Osteoblast (primary cell): ENCODE measurements around the gene BMP8A. TPM values are rescaled to one million over a fixed set of nuclear protein-coding genes. Genes with fewer than 3 reads are reported as not detected.

Source experiments
- DNase-seq: peaks from one replicate; pipeline ENCODE4 v3.0.0; 2011; ENCODE audit warnings: low spot score, mixed read lengths; ENCODE audit not compliant: insufficient read length; ENCODE audit errors: missing footprints
- H2AFZ ChIP-seq: 2 replicates; pipeline ENCODE4 v1.6.0; 2011; ENCODE audit warnings: mild to moderate bottlenecking, low read length
- H3K27ac ChIP-seq: 2 replicates; pipeline ENCODE4 v1.5.1; 2011; ENCODE audit warnings: mild to moderate bottlenecking, low read depth, low read length, moderate library complexity
- H3K27me3 ChIP-seq: 2 replicates; pipeline ENCODE4 v1.6.0; 2012; ENCODE audit warnings: mild to moderate bottlenecking, control low read depth, inconsistent platforms, low read length, moderate library complexity; ENCODE audit not compliant: insufficient read depth
- H3K36me3 ChIP-seq: 2 replicates; pipeline ENCODE4 v1.5.1; 2011; ENCODE audit warnings: mild to moderate bottlenecking, low read length, control low read depth, moderate library complexity; ENCODE audit not compliant: insufficient read depth
- H3K4me1 ChIP-seq: 2 replicates; pipeline ENCODE4 v1.5.1; 2011; ENCODE audit warnings: mild to moderate bottlenecking, low read length, control low read depth, moderate library complexity; ENCODE audit not compliant: insufficient read depth
- H3K4me2 ChIP-seq: 2 replicates; pipeline ENCODE4 v1.6.0; 2011; ENCODE audit warnings: mild to moderate bottlenecking, low read length; ENCODE audit not compliant: insufficient read depth
- H3K4me3 ChIP-seq: fragments of 200-600 bp; sonication (generic); 3 replicates; pipeline ENCODE4 v1.5.1; 2012; ENCODE audit warnings: mild to moderate bottlenecking, low read length, inconsistent platforms; ENCODE audit not compliant: insufficient read depth
- H3K79me2 ChIP-seq: 2 replicates; pipeline ENCODE4 v1.6.0; 2012; ENCODE audit warnings: mild to moderate bottlenecking, low read length, control low read depth, inconsistent platforms; ENCODE audit not compliant: insufficient read depth
- H3K9me3 ChIP-seq: 2 replicates; pipeline ENCODE4 v1.5.1; 2011; ENCODE audit warnings: low read depth, low read length, control low read depth
- H4K20me1 ChIP-seq: 2 replicates; pipeline ENCODE4 v1.6.0; 2012; ENCODE audit warnings: mild to moderate bottlenecking, low read length, control low read depth; ENCODE audit not compliant: insufficient read depth
- CTCF ChIP-seq: IDR thresholded peaks from 2 replicates; pipeline ENCODE4 v1.5.1; 2011; ENCODE audit warnings: mild to moderate bottlenecking, low read depth, low read length, moderate library complexity; ENCODE audit errors: extremely low read depth
- total RNA-seq: library from RNA; depleted of rRNA; stranded (reverse); fragments of >200 nt; gene quantifications from 2 replicates; pipeline ENCODE4 v1.2.3, GENCODE V29; 2012

BMP8A gene
- total RNA-seq, 1 donor = 0.72 TPM

- no peaks in the 10 kb centered on the region for H3K9me3 ChIP-seq
- peak; percentile 98 for TF ChIP-seq CTCF
- H4K20me1 ChIP-seq = no peaks in the 10 kb centered on the region
- H3K4me2 ChIP-seq = no peak overlapping the region
- no peaks in the 10 kb centered on the region for H3K79me2 ChIP-seq
- peaks cover 21% of the 10 kb centered on the region for H3K36me3 ChIP-seq
- DNase-seq = peak; percentile 92
- no peak overlapping the region for H3K4me3 ChIP-seq
- peaks cover 25% of the 10 kb centered on the region for H3K4me1 ChIP-seq
- no peaks in the 10 kb centered on the region for H3K27me3 ChIP-seq
- peak overlapping the region; percentile 96 for H3K27ac ChIP-seq
- peak overlapping the region; percentile 36 for H2AFZ ChIP-seq
Measured at GRCh38 chr1:39539252-39539790, 47.9 kb downstream of the BMP8A start.

GRCh38 chr1:39540504-39541031 is 49.1 kb downstream of the BMP8A start:
- no peak for TF ChIP-seq CTCF
- DNase-seq = peak; percentile 93
- H3K4me1 ChIP-seq = peaks cover 25% of the 10 kb centered on the region
- no peak overlapping the region for H3K4me3 ChIP-seq
- peak overlapping the region; percentile 48 for H2AFZ ChIP-seq
- no peaks in the 10 kb centered on the region for H4K20me1 ChIP-seq
- peak overlapping the region; percentile 96 for H3K27ac ChIP-seq
- no peaks in the 10 kb centered on the region for H3K27me3 ChIP-seq
- H3K36me3 ChIP-seq = peaks cover 22% of the 10 kb centered on the region
- H3K9me3 ChIP-seq = no peaks in the 10 kb centered on the region
- H3K79me2 ChIP-seq = no peaks in the 10 kb centered on the region
- H3K4me2 ChIP-seq = peak overlapping the region; percentile 60

GRCh38 chr1:39542924-39543323 is 51.5 kb downstream of the BMP8A start:
- no peaks in the 10 kb centered on the region for H3K27me3 ChIP-seq
- no peaks in the 10 kb centered on the region for H3K79me2 ChIP-seq
- no peak overlapping the region for H3K27ac ChIP-seq
- H2AFZ ChIP-seq = no peak overlapping the region
- peaks cover 40% of the 10 kb centered on the region for H3K36me3 ChIP-seq
- no peaks in the 10 kb centered on the region for H4K20me1 ChIP-seq
- no peak for DNase-seq
- TF ChIP-seq CTCF = no peak
- H3K4me1 ChIP-seq = peaks cover 25% of the 10 kb centered on the region
- H3K4me2 ChIP-seq = no peak overlapping the region
- H3K9me3 ChIP-seq = no peaks in the 10 kb centered on the region
- H3K4me3 ChIP-seq = no peak overlapping the region

- TF ChIP-seq CTCF = no peak
Measured at GRCh38 chr1:39544327-39544726, 52.9 kb downstream of the BMP8A start.

More at GRCh38 chr1:39544327-39544726, 52.9 kb downstream of the BMP8A start:
- Histone ChIP-seq H3K79me2 (no peaks in the 10 kb centered on the region), H3K36me3 (peaks cover 51% of the 10 kb centered on the region), H3K4me3 (no peak overlapping the region), H3K9me3 (no peaks in the 10 kb centered on the region), H4K20me1 (no peaks in the 10 kb centered on the region), H3K27ac (no peak overlapping the region), H3K4me1 (peaks cover 25% of the 10 kb centered on the region), H3K27me3 (no peaks in the 10 kb centered on the region), H3K4me2 (no peak overlapping the region), H2AFZ (no peak overlapping the region)
- DNase-seq = no peak
